NB4 (cell line): ENCODE data around the gene MRO.

Experiments used
- DNase-seq: peaks from one replicate; pipeline ENCODE4 v3.0.0; 2010; ENCODE audit warnings: low read depth
- H3K4me3 ChIP-seq: one replicate; pipeline ENCODE4 v1.5.1; 2011; ENCODE audit warnings: mild to moderate bottlenecking, low read depth, low read length, moderate library complexity
- CTCF ChIP-seq: IDR thresholded peaks from one replicate; pipeline ENCODE4 v1.5.1; 2012; ENCODE audit warnings: low read depth, low read length
- MAX ChIP-seq: IDR thresholded peaks from 2 replicates; pipeline ENCODE4 v1.6.1; 2011; ENCODE audit warnings: low read depth, low read length
- MYC ChIP-seq: IDR thresholded peaks from 2 replicates; pipeline ENCODE4 v1.6.1; 2011; ENCODE audit warnings: low read depth, low read length
- POLR2A ChIP-seq: IDR thresholded peaks from 2 replicates; pipeline ENCODE4 v1.6.1; 2011; ENCODE audit warnings: mild to moderate bottlenecking; ENCODE audit not compliant: insufficient read length; ENCODE audit errors: extremely low read depth

The MRO gene

GRCh38 chr18:50830544-50830943, 10.7 kb upstream of the MRO start:
- no peak overlapping the region for H3K4me3 ChIP-seq
- no peak for DNase-seq
- no peak for TF ChIP-seq CTCF
- TF ChIP-seq MYC: no peak
- no peak for TF ChIP-seq POLR2A
- no peak for TF ChIP-seq MAX

- no peak for DNase-seq
- no peak overlapping the region for H3K4me3 ChIP-seq
- no peak for TF ChIP-seq MYC
Observed at GRCh38 chr18:50829644-50830043, 9.8 kb upstream of the MRO start.

- no peak for DNase-seq
- no peak overlapping the region for H3K4me3 ChIP-seq
- TF ChIP-seq MAX (no peak), MYC (no peak), CTCF (no peak), POLR2A (no peak)
Observed at GRCh38 chr18:50826027-50826426, 6.2 kb upstream of the MRO start.

GRCh38 chr18:50825621-50826020, 5.8 kb upstream of the MRO start:
- no peak overlapping the region for H3K4me3 ChIP-seq
- DNase-seq: no peak
- TF ChIP-seq CTCF (no peak), MYC (no peak), MAX (no peak), POLR2A (no peak)

- TF ChIP-seq CTCF (no peak), POLR2A (no peak), MYC (no peak), MAX (no peak)
- DNase-seq: no peak
- no peak overlapping the region for H3K4me3 ChIP-seq
Observed at GRCh38 chr18:50822756-50823155, 2.9 kb upstream of the MRO start.

GRCh38 chr18:50820901-50821520, 1.2 kb upstream of the MRO start:
- no peak for TF ChIP-seq CTCF
- TF ChIP-seq POLR2A: no peak
- TF ChIP-seq MYC: no peak
- TF ChIP-seq MAX: no peak
- H3K4me3 ChIP-seq: no peak overlapping the region
- DNase-seq: peak; percentile 60
